NCI-H460 (cell line): Measurements from ENCODE around the gene MSANTD4. TPM values are rescaled to one million over a fixed set of nuclear protein-coding genes. Genes with fewer than 3 reads are reported as not detected.
A peak's percentile ranks its signal among the peaks of the same experiment; 100 is the strongest.
"Not testable (repeated sequence)": the region's sequence is repeated elsewhere in the genome, so short reads cannot be mapped to it uniquely, and the experiment has no call there.

Source experiments
- DNase-seq: peaks from one replicate; pipeline ENCODE4 v3.0.0-alpha.2; 2016; ENCODE audit warnings: low read depth; ENCODE audit errors: extremely low read depth
- polyA plus RNA-seq: library from polyadenylated mRNA; depleted of rRNA; stranded (reverse); fragments of >200 nt; gene quantifications from 2 replicates; pipeline ENCODE4 v1.2.3, GENCODE V29; 2014; cell fraction: nucleus; rRNA removed
- total RNA-seq: library from RNA; depleted of rRNA; stranded (reverse); fragments of >200 nt; shearing (Covaris generic); gene quantifications from 2 replicates; pipeline ENCODE4 v1.2.3, GENCODE V29; 2014; rRNA removed

MSANTD4 gene
- total RNA-seq = 17.2 and 22.0 TPM in 2 replicates
- 10.6 and 11.9 TPM in 2 replicates for polyA plus RNA-seq

- DNase-seq = peak; percentile 98
Measured at GRCh38 chr11:106021967-106022794, at the start of gene MSANTD4. Gene MSANTD4, minus strand, starts transcription at chr11:106022240. Its CDS starts 11,323 bp downstream, at chr11:106010917.

GRCh38 chr11:106070606-106071005 lies 48.6 kb upstream of the MSANTD4 start:
- DNase-seq = no peak

- DNase-seq = no peak
Measured at GRCh38 chr11:106063009-106063408, 41.0 kb upstream of the MSANTD4 start.

GRCh38 chr11:106061954-106062949 lies 40.2 kb upstream of the MSANTD4 start:
- DNase-seq = no peak

- DNase-seq = no peak
Measured at GRCh38 chr11:106061249-106061784, 39.3 kb upstream of the MSANTD4 start.

GRCh38 chr11:106059617-106060016 lies 37.6 kb upstream of the MSANTD4 start:
- DNase-seq = no peak

- not testable (repeated sequence) for DNase-seq
Measured at GRCh38 chr11:106058377-106058776, 36.3 kb upstream of the MSANTD4 start.

- no peak for DNase-seq
Measured at GRCh38 chr11:106051103-106051502, 29.1 kb upstream of the MSANTD4 start.

- no peak for DNase-seq
Measured at GRCh38 chr11:106049727-106050476, 27.9 kb upstream of the MSANTD4 start.

GRCh38 chr11:106047631-106048030 lies 25.6 kb upstream of the MSANTD4 start:
- DNase-seq = no peak

GRCh38 chr11:106043540-106043939 lies 21.5 kb upstream of the MSANTD4 start:
- DNase-seq = no peak

GRCh38 chr11:106032861-106033260 lies 10.8 kb upstream of the MSANTD4 start:
- DNase-seq = no peak

- DNase-seq = no peak
Measured at GRCh38 chr11:106031936-106032335, 9.9 kb upstream of the MSANTD4 start.

- no peak for DNase-seq
Measured at GRCh38 chr11:106031202-106031810, 9.3 kb upstream of the MSANTD4 start.

- no peak for DNase-seq
Measured at GRCh38 chr11:106030609-106031008, 8.6 kb upstream of the MSANTD4 start.

GRCh38 chr11:106022795-106023275 lies 795 bp upstream of the MSANTD4 start:
- DNase-seq = no peak

GRCh38 chr11:106021181-106021966 lies 666 bp downstream of the MSANTD4 start:
- no peak for DNase-seq

GRCh38 chr11:106017093-106017492 lies 4.9 kb downstream of the MSANTD4 start:
- no peak for DNase-seq

- DNase-seq = no peak
Measured at GRCh38 chr11:106015066-106015465, 7.0 kb downstream of the MSANTD4 start.
